ENCODE results near the gene INAFM1. TPM values are rescaled to one million over a fixed set of nuclear protein-coding genes. Genes with fewer than 3 reads are reported as not detected.

The INAFM1 gene
- total RNA-seq, 4 donors from 2014 or later: 6.1 to 23.9 (median 12.8) TPM

DNA sequence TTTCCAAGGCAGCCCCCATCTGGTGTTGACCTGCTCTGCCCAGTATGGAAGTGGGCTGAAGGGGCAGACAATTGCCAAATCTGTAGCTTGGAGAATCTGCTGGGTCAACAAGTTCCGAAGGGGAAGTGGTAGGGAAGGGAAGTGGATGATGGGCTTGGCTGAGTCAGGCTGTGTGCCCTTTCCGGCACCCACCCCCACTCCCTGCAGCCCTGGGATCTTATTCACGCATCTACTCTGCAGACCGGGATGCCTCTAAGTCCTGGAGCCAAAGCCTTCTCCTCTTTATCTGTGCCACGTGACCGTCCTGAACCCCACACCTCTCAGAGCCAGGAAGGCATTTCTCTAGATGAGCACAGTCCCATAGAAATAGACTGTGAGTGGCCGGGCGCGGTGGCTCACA, 49.8 kb downstream of the INAFM1 start:
- Histone ChIP-seq H3K4me1 (no peaks in the 10 kb centered on the region), H3K36me3 (no peaks in the 10 kb centered on the region), H3K9me3 (no peaks in the 10 kb centered on the region), H3K4me3 (no peak overlapping the region), H3K27ac (peak overlapping the region in 2 of 4 donors; percentile 56 to 62), H3K27me3 (no peaks in the 10 kb centered on the region)
- peak in 1 of 3 donors; percentile 48 for DNase-seq
- TF ChIP-seq CTCF (IDR thresholded peaks at IDR 0.05) (no peak), POLR2A (IDR thresholded peaks at IDR 0.05) (no peak)

Small RNAs within 50 kb of the gene (small RNA-seq; reads per million reads assigned to genes)
- 0 reads per million in 2 donors for gene MIR3190

Other genes starting within 250 kb of the INAFM1 start
- 10 to 100 TPM; 17.7 to 52.7 (median 29.3) TPM for gene TMEM160, start 226.3 kb upstream of the INAFM1 start, total RNA-seq
- gene ZC3H4, start 161.1 kb upstream of the INAFM1 start, total RNA-seq: 10 to 100 TPM; 24.7 to 61.9 (median 42.4) TPM
- gene SAE1, start 144.1 kb upstream of the INAFM1 start, total RNA-seq: 10 to 100 TPM; 35.9 to 73.4 (median 40.3) TPM
- gene BBC3, start 43.7 kb upstream of the INAFM1 start, total RNA-seq: 10 to 100 TPM in 1 of 4 donors, 1 to 10 TPM in 3; 4.1 to 10.0 (median 5.5) TPM
- gene CCDC9, start 18.4 kb upstream of the INAFM1 start, total RNA-seq: 100 to 1,000 TPM in 1 of 4 donors, 10 to 100 TPM in 3; 12.1 to 104 (median 35.8) TPM
- gene C5AR1, start 35.0 kb downstream of the INAFM1 start, total RNA-seq: 1 to 10 TPM in 2 of 4 donors, under 1 TPM in 1, not detected in 1; 0.70 to 5.0 (median 2.2) TPM
- 1 to 10 TPM in 2 of 4 donors, under 1 TPM in 1, not detected in 1; 0.95 to 1.6 (median 1.4) TPM for gene C5AR2, start 57.3 kb downstream of the INAFM1 start, total RNA-seq
- gene DHX34, start 74.4 kb downstream of the INAFM1 start, total RNA-seq: 10 to 100 TPM; 13.1 to 51.2 (median 30.0) TPM
- 10 to 100 TPM in 2 of 4 donors, 1 to 10 TPM in 2; 1.6 to 18.2 (median 10.2) TPM for gene MEIS3, start 144.6 kb downstream of the INAFM1 start, total RNA-seq
- gene SLC8A2, start 197.0 kb downstream of the INAFM1 start, total RNA-seq: under 1 TPM in 2 of 4 donors, not detected in 2; 0.53 to 0.85 TPM
- 10 to 100 TPM in 3 of 4 donors, 1 to 10 TPM in 1; 7.1 to 22.3 (median 13.4) TPM for gene KPTN, start 209.3 kb downstream of the INAFM1 start, total RNA-seq
- gene NAPA, start 240.2 kb downstream of the INAFM1 start, total RNA-seq: 100 to 1,000 TPM in 2 of 4 donors, 10 to 100 TPM in 2; 78.4 to 154 (median 105) TPM

Data from Peyer's patch (tissue), 4 donors.